AG04449 (cell line): Measurements from ENCODE around the gene LGR6.

ENCODE experiments used
- CTCF ChIA-PET: fragments of 350-600 bp; formaldehyde crosslinking; extraction: SDS; loops from one replicate; lab custom pipeline; 2021; ENCODE audit warnings: antibody characterized with exemption; lab: Yijun Ruan, JAX
- POLR2A ChIA-PET: fragments of 400-600, 350-600 bp; formaldehyde crosslinking; extraction: SDS; loops from one replicate; lab custom pipeline; 2020; ENCODE audit warnings: antibody characterized with exemption, inconsistent platforms; lab: Yijun Ruan, JAX
- DNase-seq: peaks from one replicate; pipeline ENCODE4 v3.0.0-alpha.2; 2010; ENCODE audit warnings: low read depth, low spot score
- H3K4me3 ChIP-seq: 2 replicates; pipeline ENCODE4 v1.5.1; 2011; ENCODE audit warnings: low read depth, mild to moderate bottlenecking, control low read depth, low read length
- TF ChIP-seq, protein P1 (sequence below): IDR thresholded peaks from one replicate; pipeline ENCODE4 v1.5.1; 2011; ENCODE audit warnings: mild to moderate bottlenecking, moderate library complexity, low read length, control low read depth, inconsistent platforms; ENCODE audit not compliant: insufficient read depth; ENCODE audit errors: missing control alignments

Gene LGR6

GRCh38 chr1:202263628-202264027 is 70.0 kb downstream of the LGR6 start:
- POLR2A ChIA-PET, result no interaction called here

GRCh38 chr1:202264300-202264699 is 70.7 kb downstream of the LGR6 start:
- CTCF ChIA-PET, result interaction anchor here (0.7 to 2.0 kb wide), 2 partner anchors 68 to 75 kb away, joined by 3 to 6 read pairs; no protein-coding TSS in a partner anchor
- POLR2A ChIA-PET, result no interaction called here
- no peak for DNase-seq
- TF ChIP-seq, protein P1, sequence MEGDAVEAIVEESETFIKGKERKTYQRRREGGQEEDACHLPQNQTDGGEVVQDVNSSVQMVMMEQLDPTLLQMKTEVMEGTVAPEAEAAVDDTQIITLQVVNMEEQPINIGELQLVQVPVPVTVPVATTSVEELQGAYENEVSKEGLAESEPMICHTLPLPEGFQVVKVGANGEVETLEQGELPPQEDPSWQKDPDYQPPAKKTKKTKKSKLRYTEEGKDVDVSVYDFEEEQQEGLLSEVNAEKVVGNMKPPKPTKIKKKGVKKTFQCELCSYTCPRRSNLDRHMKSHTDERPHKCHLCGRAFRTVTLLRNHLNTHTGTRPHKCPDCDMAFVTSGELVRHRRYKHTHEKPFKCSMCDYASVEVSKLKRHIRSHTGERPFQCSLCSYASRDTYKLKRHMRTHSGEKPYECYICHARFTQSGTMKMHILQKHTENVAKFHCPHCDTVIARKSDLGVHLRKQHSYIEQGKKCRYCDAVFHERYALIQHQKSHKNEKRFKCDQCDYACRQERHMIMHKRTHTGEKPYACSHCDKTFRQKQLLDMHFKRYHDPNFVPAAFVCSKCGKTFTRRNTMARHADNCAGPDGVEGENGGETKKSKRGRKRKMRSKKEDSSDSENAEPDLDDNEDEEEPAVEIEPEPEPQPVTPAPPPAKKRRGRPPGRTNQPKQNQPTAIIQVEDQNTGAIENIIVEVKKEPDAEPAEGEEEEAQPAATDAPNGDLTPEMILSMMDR, result no peak
- H3K4me3 ChIP-seq, result no peak overlapping the region

More at GRCh38 chr1:202263628-202264027, 70.0 kb downstream of the LGR6 start:
- no peak for DNase-seq
- TF ChIP-seq, protein P1, result no peak
- no peak overlapping the region for H3K4me3 ChIP-seq
- CTCF ChIA-PET, result interaction anchor here (1.4 to 2.0 kb wide), 3 partner anchors 9 to 68 kb away, joined by 3 to 6 read pairs (median 3); no protein-coding TSS in a partner anchor

- TF ChIP-seq, protein P1, result no peak
- H3K4me3 ChIP-seq, result no peak overlapping the region
- ChIA-PET POLR2A (no interaction called here), CTCF (interaction anchor here (0.7 to 2.0 kb wide), 2 partner anchors 69 to 75 kb away, joined by 3 to 6 read pairs; no protein-coding TSS in a partner anchor)
- no peak for DNase-seq
These were observed 71.1 kb downstream of the LGR6 start for GRCh38 chr1:202264726-202265125.

GRCh38 chr1:202266061-202266765 is 72.6 kb downstream of the LGR6 start:
- TF ChIP-seq, protein P1, result no peak
- no peak for DNase-seq
- POLR2A ChIA-PET, result interaction anchor here (0.7 kb wide), 1 partner anchor 8 kb away, joined by 3 read pairs; no protein-coding TSS in a partner anchor
- CTCF ChIA-PET, result interaction anchor here (1.2 to 1.6 kb wide), 2 partner anchors 8 to 80 kb away, joined by 3 read pairs; no protein-coding TSS in a partner anchor
- H3K4me3 ChIP-seq, result no peak overlapping the region

- CTCF ChIA-PET, result interaction anchor here (0.9 to 1.6 kb wide), 4 partner anchors 46 to 82 kb away, joined by 3 to 6 read pairs (median 4); no protein-coding TSS in a partner anchor
- no peak overlapping the region for H3K4me3 ChIP-seq
- TF ChIP-seq, protein P1, result no peak
- POLR2A ChIA-PET, result no interaction called here
- no peak for DNase-seq
These were observed 74.4 kb downstream of the LGR6 start for GRCh38 chr1:202268032-202268431.

GRCh38 chr1:202268817-202269216 is 75.2 kb downstream of the LGR6 start:
- POLR2A ChIA-PET, result no interaction called here
- no peak for DNase-seq
- no peak overlapping the region for H3K4me3 ChIP-seq
- CTCF ChIA-PET, result interaction anchor here (6.8 kb wide), 1 partner anchor 47 kb away, joined by 38 read pairs; no protein-coding TSS in a partner anchor
- TF ChIP-seq, protein P1, result no peak
